ENCODE measurements around the gene GCNT1.

- TF ChIP-seq, protein P1, sequence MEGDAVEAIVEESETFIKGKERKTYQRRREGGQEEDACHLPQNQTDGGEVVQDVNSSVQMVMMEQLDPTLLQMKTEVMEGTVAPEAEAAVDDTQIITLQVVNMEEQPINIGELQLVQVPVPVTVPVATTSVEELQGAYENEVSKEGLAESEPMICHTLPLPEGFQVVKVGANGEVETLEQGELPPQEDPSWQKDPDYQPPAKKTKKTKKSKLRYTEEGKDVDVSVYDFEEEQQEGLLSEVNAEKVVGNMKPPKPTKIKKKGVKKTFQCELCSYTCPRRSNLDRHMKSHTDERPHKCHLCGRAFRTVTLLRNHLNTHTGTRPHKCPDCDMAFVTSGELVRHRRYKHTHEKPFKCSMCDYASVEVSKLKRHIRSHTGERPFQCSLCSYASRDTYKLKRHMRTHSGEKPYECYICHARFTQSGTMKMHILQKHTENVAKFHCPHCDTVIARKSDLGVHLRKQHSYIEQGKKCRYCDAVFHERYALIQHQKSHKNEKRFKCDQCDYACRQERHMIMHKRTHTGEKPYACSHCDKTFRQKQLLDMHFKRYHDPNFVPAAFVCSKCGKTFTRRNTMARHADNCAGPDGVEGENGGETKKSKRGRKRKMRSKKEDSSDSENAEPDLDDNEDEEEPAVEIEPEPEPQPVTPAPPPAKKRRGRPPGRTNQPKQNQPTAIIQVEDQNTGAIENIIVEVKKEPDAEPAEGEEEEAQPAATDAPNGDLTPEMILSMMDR (conservative IDR thresholded peaks at IDR 0.05 in 1 of 2, IDR thresholded peaks at IDR 0.05 in 1 of 2; ENCODE audit: extremely low read depth in 1 of 2, insufficient read depth in 1 of 2, low read depth in 1 of 2, low read length in 2 of 2) = no peak
- no peak for TF ChIP-seq EZH2 (IDR thresholded peaks at IDR 0.05; ENCODE audit: borderline replicate concordance, low read length)
Measured at GRCh38 chr9:76445976-76446375, 13.0 kb upstream of the GCNT1 start.
